ENCODE data around the gene ENTPD5.

GRCh38 chr14:74015176-74015575 is 3.9 kb downstream of the ENTPD5 start:
- no peak for TF ChIP-seq CTCF (conservative IDR thresholded peaks at IDR 0.05 in 1 of 2, IDR thresholded peaks at IDR 0.05 in 1 of 2; ENCODE audit: low read depth in 1 of 2, low read length in 2 of 2)
- no peak for TF ChIP-seq EZH2 (IDR thresholded peaks at IDR 0.05; ENCODE audit: low read length, missing control alignments)
